ENCODE data around the gene ARHGAP35.
"Not testable (repeated sequence)": the region's sequence is repeated elsewhere in the genome, so short reads cannot be mapped to it uniquely, and the experiment has no call there.

ARHGAP35 gene

GRCh38 chr19:46845959-46846459 lies 14.8 kb upstream of the ARHGAP35 start:
- no peak for DNase-seq

- no peak for DNase-seq
Observed at GRCh38 chr19:46847528-46847927, 13.3 kb upstream of the ARHGAP35 start.

GRCh38 chr19:46848389-46848788 lies 12.4 kb upstream of the ARHGAP35 start:
- DNase-seq = no peak

- DNase-seq = no peak
Observed at GRCh38 chr19:46849610-46850009, 11.2 kb upstream of the ARHGAP35 start.

GRCh38 chr19:46850228-46851203 lies 10.3 kb upstream of the ARHGAP35 start, which contains the start of gene AP2S1:
TSS of gene AP2S1 (minus strand) at chr19:46850846. CDS start at chr19:46850766, 80 bp downstream.
- peak; percentile 98 for DNase-seq

GRCh38 chr19:46852830-46853229 lies 8.0 kb upstream of the ARHGAP35 start:
- no peak for DNase-seq

GRCh38 chr19:46854698-46855097 lies 6.1 kb upstream of the ARHGAP35 start:
- not testable (repeated sequence) for DNase-seq

- no peak for DNase-seq
Observed at GRCh38 chr19:46856062-46857022, 4.5 kb upstream of the ARHGAP35 start.

GRCh38 chr19:46859637-46860124 lies 1.1 kb upstream of the ARHGAP35 start:
- peak; percentile 85 for DNase-seq

- DNase-seq = peak; percentile 99
Observed at GRCh38 chr19:46860125-46860845, 512 bp upstream of the ARHGAP35 start.

- DNase-seq = peak; percentile 20
Observed at GRCh38 chr19:46861691-46862502, 1.1 kb downstream of the ARHGAP35 start.

GRCh38 chr19:46862503-46862834 lies 1.7 kb downstream of the ARHGAP35 start:
- no peak for DNase-seq

- DNase-seq = no peak
Observed at GRCh38 chr19:46862974-46863632, 2.3 kb downstream of the ARHGAP35 start.

GRCh38 chr19:46863818-46864629 lies 3.2 kb downstream of the ARHGAP35 start:
- DNase-seq = no peak

GRCh38 chr19:46866407-46867136 lies 5.8 kb downstream of the ARHGAP35 start:
- no peak for DNase-seq

GRCh38 chr19:46867170-46867569 lies 6.4 kb downstream of the ARHGAP35 start:
- no peak for DNase-seq

- DNase-seq = no peak
Observed at GRCh38 chr19:46868025-46868802, 7.4 kb downstream of the ARHGAP35 start.

GRCh38 chr19:46871173-46871572 lies 10.4 kb downstream of the ARHGAP35 start:
- not testable (repeated sequence) for DNase-seq
